ENCODE results near the gene FEN1. TPM values are rescaled to one million over a fixed set of nuclear protein-coding genes. Genes with fewer than 3 reads are reported as not detected.

Gene FEN1
- polyA plus RNA-seq, 3 donors = 3.5 to 6.4 (median 4.3) TPM

- no peak for TF ChIP-seq CTCF (IDR thresholded peaks at IDR 0.05)
- Mint-ChIP-seq H3K9me3 (peaks cover 0 to 5% (median 0%) of the 10 kb centered on the region in 7 donors), H3K4me1 (peaks cover 17% of the 10 kb centered on the region), H3K36me3 (peaks cover 18 to 26% of the 10 kb centered on the region in 2 donors), H3K27ac (peak overlapping the region; percentile 97 to 99 (median 98)), H3K4me3 (peak overlapping the region; percentile 94 to 98), H3K27me3 (ENCODE audit: low read depth in 3 of 3) (peaks cover 1 to 5% (median 2%) of the 10 kb centered on the region in 3 donors)
- peak overlapping the region; percentile 94 for H3K9ac ChIP-seq (ENCODE audit: insufficient read depth, low read length, poor library complexity, severe bottlenecking)
- H3K36me3 ChIP-seq (replicated peaks in 1 of 2; ENCODE audit: control insufficient read depth in 1 of 2, insufficient read depth in 2 of 2, low read length in 2 of 2) = peaks cover 5 to 22% of the 10 kb centered on the region in 2 donors
- peak overlapping the region; percentile 95 to 96 for H3K27ac ChIP-seq (ENCODE audit: low read depth in 1 of 2, low read length in 2 of 2)
- H3K79me2 ChIP-seq (ENCODE audit: insufficient read depth, low read length) = peaks cover 16% of the 10 kb centered on the region
- peak overlapping the region; percentile 78 for H2AFZ ChIP-seq (ENCODE audit: insufficient read depth, low read depth, low read length, poor library complexity, severe bottlenecking)
- under 1% methylated on average over 62 of the region's 69 CpGs for WGBS (ENCODE audit: insufficient coverage)
- peaks cover 0 to 6% of the 10 kb centered on the region in 2 donors for H3K9me3 ChIP-seq (replicated peaks in 1 of 2; ENCODE audit: control insufficient read depth in 1 of 2, insufficient read depth in 1 of 2, low read length in 2 of 2)
- H3K27me3 ChIP-seq (ENCODE audit: control insufficient read depth in 2 of 2, insufficient read depth in 2 of 2, low read length in 2 of 2) = no peaks in the 10 kb centered on the region
- H3K4me3 ChIP-seq (replicated peaks in 1 of 3; ENCODE audit: low read depth in 2 of 3, low read length in 3 of 3) = peak overlapping the region; percentile 74 to 90 (median 75)
- peak; percentile 37 to 60 (median 55) for DNase-seq
- intact Hi-C loops (cut with micrococcal nuclease) = loop anchor here in 1 of 2 donors (2.0 kb wide), 1 partner anchor 23 kb away; the partner anchor contains the start of genes FEN1 and TMEM258
- peaks cover 20 to 35% of the 10 kb centered on the region in 2 donors for H3K4me1 ChIP-seq (ENCODE audit: control insufficient read depth in 1 of 2, insufficient read depth in 2 of 2, low read length in 2 of 2)
- H4K20me1 ChIP-seq (ENCODE audit: insufficient read depth, low read length) = no peaks in the 10 kb centered on the region
- peak overlapping the region; percentile 99 for H3K4me2 ChIP-seq (replicated peaks; ENCODE audit: extremely low read depth, low read length, poor library complexity, severe bottlenecking)
Observed at GRCh38 chr11:61815790-61816735, 23.4 kb downstream of the FEN1 start.

- intact Hi-C loops (cut with micrococcal nuclease) = loop anchor here in 1 of 2 donors (2.0 kb wide), 1 partner anchor 24 kb away; the partner anchor contains the start of genes FEN1 and TMEM258
- TF ChIP-seq CTCF (IDR thresholded peaks at IDR 0.05) = peak; percentile 76
- Histone ChIP-seq H3K4me3 (replicated peaks in 1 of 3; ENCODE audit: low read depth in 2 of 3, low read length in 3 of 3) (peak within 1 kb of the TSS; percentile 74 to 90 (median 75)), H3K9me3 (replicated peaks in 1 of 2; ENCODE audit: control insufficient read depth in 1 of 2, insufficient read depth in 1 of 2, low read length in 2 of 2) (peaks cover 0 to 6% of the 10 kb centered on the region in 2 donors), H3K27me3 (ENCODE audit: control insufficient read depth in 2 of 2, insufficient read depth in 2 of 2, low read length in 2 of 2) (no peaks in the 10 kb centered on the region), H2AFZ (ENCODE audit: insufficient read depth, low read depth, low read length, poor library complexity, severe bottlenecking) (peak within 1 kb of the TSS; percentile 78), H3K79me2 (ENCODE audit: insufficient read depth, low read length) (peaks cover 16% of the 10 kb centered on the region), H3K4me2 (replicated peaks; ENCODE audit: extremely low read depth, low read length, poor library complexity, severe bottlenecking) (peak within 1 kb of the TSS; percentile 99), H3K36me3 (replicated peaks in 1 of 2; ENCODE audit: control insufficient read depth in 1 of 2, insufficient read depth in 2 of 2, low read length in 2 of 2) (peaks cover 3 to 13% of the 10 kb centered on the region in 2 donors), H3K9ac (ENCODE audit: insufficient read depth, low read length, poor library complexity, severe bottlenecking) (peak within 1 kb of the TSS; percentile 94), H3K4me1 (ENCODE audit: control insufficient read depth in 1 of 2, insufficient read depth in 2 of 2, low read length in 2 of 2) (peaks cover 20 to 35% of the 10 kb centered on the region in 2 donors), H3K27ac (ENCODE audit: low read depth in 1 of 2, low read length in 2 of 2) (peak within 1 kb of the TSS; percentile 95 to 96), H4K20me1 (ENCODE audit: insufficient read depth, low read length) (no peaks in the 10 kb centered on the region)
- peaks cover 10 to 18% of the 10 kb centered on the region in 2 donors for H3K36me3 Mint-ChIP-seq
- peak within 1 kb of the TSS; percentile 94 to 98 for H3K4me3 Mint-ChIP-seq
- under 1% methylated on average over 71 of the region's 73 CpGs for WGBS (ENCODE audit: insufficient coverage)
- peaks cover 2 to 5% (median 3%) of the 10 kb centered on the region in 3 donors for H3K27me3 Mint-ChIP-seq (ENCODE audit: low read depth in 3 of 3)
- DNase-seq = peak; percentile 93 to 96 (median 94)
- peaks cover 17% of the 10 kb centered on the region for H3K4me1 Mint-ChIP-seq
- peaks cover 0 to 5% (median 0%) of the 10 kb centered on the region in 7 donors for H3K9me3 Mint-ChIP-seq
- H3K27ac Mint-ChIP-seq = peak within 1 kb of the TSS; percentile 97 to 99 (median 98)
Observed at GRCh38 chr11:61816736-61817455, 24.2 kb downstream of the FEN1 start, which contains the start of gene FADS1. Gene FADS1 (minus strand): TSS chr11:61817003. CDS start chr11:61816929, 74 bp downstream.

Measured in CD14-positive monocyte (primary cell).